Heart right ventricle (tissue), 16 donors: ENCODE data around the gene STK11. TPM values are rescaled to one million over a fixed set of nuclear protein-coding genes. Genes with fewer than 3 reads are reported as not detected.
A peak's percentile ranks its signal among the peaks of the same experiment; 100 is the strongest.

ENCODE experiments used
- ATAC-seq, 8 donors: fragments of 200-7000 bp; cut with Tn5 transposase; one replicate each; pipeline ENCODE4 v1.9.1; 2020; ENCODE audit warnings: mild to moderate bottlenecking in 8 of 8, moderate library complexity in 8 of 8, moderate number of reproducible peaks in 1 of 8
- DNase-seq, 2 donors: peaks; one replicate each; pipeline ENCODE4 v3.0.0-alpha.2; 2020
- H3K27ac ChIP-seq, 10 donors: fragments of 200-600 bp; sonication (generic) in 2 of 10; one replicate each; pipeline versions ENCODE4 v1.5.0 to v1.8.0; 2020 to 2022; ENCODE audit warnings: mild to moderate bottlenecking in 3 of 10
- H3K27me3 ChIP-seq, 7 donors: fragments of 200-600 bp; one replicate each; pipeline ENCODE4 v1.8.0; 2021 to 2022; ENCODE audit warnings: mild to moderate bottlenecking in 2 of 7
- H3K36me3 ChIP-seq, 9 donors: fragments of 200-600 bp; sonication (generic) in 1 of 9; one replicate each; pipeline versions ENCODE4 v1.5.0 to v1.8.0; 2020 to 2022; ENCODE audit warnings: mild to moderate bottlenecking in 2 of 9
- H3K4me1 ChIP-seq, 9 donors: fragments of 200-600 bp; sonication (generic) in 1 of 9; one replicate each; pipeline versions ENCODE4 v1.5.0 to v1.8.0; 2020 to 2022; ENCODE audit warnings: mild to moderate bottlenecking in 4 of 9
- H3K4me3 ChIP-seq, 10 donors: fragments of 200-600 bp; sonication (generic) in 2 of 10; one replicate each; pipeline versions ENCODE4 v1.5.0 to v1.8.0; 2020 to 2022; ENCODE audit warnings: mild to moderate bottlenecking in 7 of 10, moderate library complexity in 2 of 10
- H3K9me3 ChIP-seq, 11 donors: fragments of 200-600 bp in 10 of 11; sonication (generic) in 2 of 11; one replicate each; pipeline versions ENCODE4 v1.5.0 to v1.8.0; 2013 to 2022; ENCODE audit warnings: mild to moderate bottlenecking in 2 of 11, control low read depth in 1 of 11, moderate library complexity in 1 of 11
- WGBS, 2 donors: extraction: QIAGEN DNeasy Blood & Tissue Kit; methylation state at CpG; one replicate each; pipeline ENCODE4 v1.1.7; 2013; ENCODE audit warnings: inconsistent platforms in 1 of 2; 5-methylcytosine and 5-hydroxymethylcytosine counted together
- intact Hi-C, 10 donors: fragments of 100-400 bp; cut with DNase I; formaldehyde crosslinking; loops; one replicate each; pipeline versions ENCODE4 v1.11.1 to v1.14.2; 2022
- polyA plus RNA-seq, 2 donors: library from polyadenylated mRNA; stranded (reverse); fragments of 200-250 nt; gene quantifications; one replicate each; pipeline ENCODE4 v1.2.3, GENCODE V29; 2013
- total RNA-seq, 10 donors: library from RNA; stranded (reverse); fragmentation: NEBNext Ultra II Directional in 3 of 10; extraction: Animal tissue kit (Norgen Biotek cat#: 25700) in 3 of 10; gene quantifications; one replicate each; pipeline versions ENCODE4 v1.2.1 to v1.2.4, GENCODE V29; 2021 to 2023
- TF ChIP-seq, protein P1 (sequence below), 9 donors: fragments of 200-600 bp; sonication (generic) in 2 of 9; IDR thresholded peaks; one replicate each; pipeline versions ENCODE4 v1.5.0 to v1.8.0; 2021 to 2022; ENCODE audit warnings: antibody characterized with exemption in 9 of 9, mild to moderate bottlenecking in 5 of 9, moderate library complexity in 1 of 9
- donor health status: Arrhythmogenic right ventricular cardiomyopathy.
- donor health status: ischemic (EF 13 %, LVEDD 7.1; RV severe dilation, severe dysfunction).
- donor health status: healthy with polysubstance abuse.
- donor health status: DM: no; HTN: yes; CAD: no.
- donor health status: DM: no; HTN: no; CAD: no.
- donor health status: ischemic (EF 25% LVEDD 6.9; RV normal size, moderate dysfunction).
- donor health status: ischemic (EF 25% LVEDD 5.7; RV mildly dilated, moderate dysfunction).
- donor health status: healthy.
- donor health status: DM: yes; HTN: yes; CAD: no.
- donor health status: Ischemic cardiomyopathy.
- donor health status: ischemic (EF 35%, LVEDD 5.7; RV mildly dilated, moderate dysfunction).
- donor health status: nonischemic (EF 11% LVEDD 7.7; RV severe dilation, severe dysfunction).
- donor health status: DM: yes; HTN: yes; CAD: no.
- donor health status: PGD.
- donor health status: ischemic (EF 29% LVEDD 5.4; RV normal size, mild dysfunction).
- donor health status: nonischemic (EF 23%, LVEDD 6.1; RV moderate dilation, normal function).

Gene STK11
- total and polyA plus RNA-seq, 12 donors: 41.1 to 71.6 (median 46.6) TPM

GRCh38 chr19:1210227-1210538, 4.6 kb downstream of the STK11 start:
- DNase-seq: no peak
- TF ChIP-seq, protein P1, sequence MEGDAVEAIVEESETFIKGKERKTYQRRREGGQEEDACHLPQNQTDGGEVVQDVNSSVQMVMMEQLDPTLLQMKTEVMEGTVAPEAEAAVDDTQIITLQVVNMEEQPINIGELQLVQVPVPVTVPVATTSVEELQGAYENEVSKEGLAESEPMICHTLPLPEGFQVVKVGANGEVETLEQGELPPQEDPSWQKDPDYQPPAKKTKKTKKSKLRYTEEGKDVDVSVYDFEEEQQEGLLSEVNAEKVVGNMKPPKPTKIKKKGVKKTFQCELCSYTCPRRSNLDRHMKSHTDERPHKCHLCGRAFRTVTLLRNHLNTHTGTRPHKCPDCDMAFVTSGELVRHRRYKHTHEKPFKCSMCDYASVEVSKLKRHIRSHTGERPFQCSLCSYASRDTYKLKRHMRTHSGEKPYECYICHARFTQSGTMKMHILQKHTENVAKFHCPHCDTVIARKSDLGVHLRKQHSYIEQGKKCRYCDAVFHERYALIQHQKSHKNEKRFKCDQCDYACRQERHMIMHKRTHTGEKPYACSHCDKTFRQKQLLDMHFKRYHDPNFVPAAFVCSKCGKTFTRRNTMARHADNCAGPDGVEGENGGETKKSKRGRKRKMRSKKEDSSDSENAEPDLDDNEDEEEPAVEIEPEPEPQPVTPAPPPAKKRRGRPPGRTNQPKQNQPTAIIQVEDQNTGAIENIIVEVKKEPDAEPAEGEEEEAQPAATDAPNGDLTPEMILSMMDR (IDR thresholded peaks at IDR 0.05): no peak
- H3K4me1 ChIP-seq: peaks cover 37 to 86% (median 76%) of the 10 kb centered on the region in 9 donors

GRCh38 chr19:1211494-1212234, 6.1 kb downstream of the STK11 start:
- no peak for ATAC-seq
- TF ChIP-seq, protein P1 (IDR thresholded peaks at IDR 0.05): no peak
- Histone ChIP-seq H3K4me1 (peaks cover 45 to 99% (median 89%) of the 10 kb centered on the region in 9 donors), H3K4me3 (no peak overlapping the region), H3K27me3 (no peaks in the 10 kb centered on the region), H3K9me3 (no peaks in the 10 kb centered on the region), H3K27ac (peak overlapping the region in 3 of 10 donors; percentile 26 to 64 (median 31)), H3K36me3 (peaks cover 0 to 25% (median 6%) of the 10 kb centered on the region in 9 donors)
- 83 to 86% methylated on average over 32 to 33 of the region's 33 CpGs for WGBS, 2 donors
- intact Hi-C loops: loop anchor here in 1 of 10 donors (2.0 kb wide), 1 partner anchor 57 kb away; the partner anchor contains the start of gene CIRBP
- DNase-seq: peak in 1 of 2 donors; percentile 13

More at GRCh38 chr19:1210227-1210538, 4.6 kb downstream of the STK11 start:
- Histone ChIP-seq H3K9me3 (no peaks in the 10 kb centered on the region), H3K27me3 (no peaks in the 10 kb centered on the region), H3K27ac (peak overlapping the region in 4 of 10 donors; percentile 14 to 87 (median 40)), H3K4me3 (no peak overlapping the region), H3K36me3 (peaks cover 0 to 21% (median 6%) of the 10 kb centered on the region in 9 donors)
- 87 to 94% methylated on average over 13 of the region's 13 CpGs for WGBS, 2 donors
- no peak for ATAC-seq
- intact Hi-C loops: loop anchor here in 1 of 10 donors (2.0 kb wide), 1 partner anchor 59 kb away; the partner anchor contains the start of gene CIRBP

DNA sequence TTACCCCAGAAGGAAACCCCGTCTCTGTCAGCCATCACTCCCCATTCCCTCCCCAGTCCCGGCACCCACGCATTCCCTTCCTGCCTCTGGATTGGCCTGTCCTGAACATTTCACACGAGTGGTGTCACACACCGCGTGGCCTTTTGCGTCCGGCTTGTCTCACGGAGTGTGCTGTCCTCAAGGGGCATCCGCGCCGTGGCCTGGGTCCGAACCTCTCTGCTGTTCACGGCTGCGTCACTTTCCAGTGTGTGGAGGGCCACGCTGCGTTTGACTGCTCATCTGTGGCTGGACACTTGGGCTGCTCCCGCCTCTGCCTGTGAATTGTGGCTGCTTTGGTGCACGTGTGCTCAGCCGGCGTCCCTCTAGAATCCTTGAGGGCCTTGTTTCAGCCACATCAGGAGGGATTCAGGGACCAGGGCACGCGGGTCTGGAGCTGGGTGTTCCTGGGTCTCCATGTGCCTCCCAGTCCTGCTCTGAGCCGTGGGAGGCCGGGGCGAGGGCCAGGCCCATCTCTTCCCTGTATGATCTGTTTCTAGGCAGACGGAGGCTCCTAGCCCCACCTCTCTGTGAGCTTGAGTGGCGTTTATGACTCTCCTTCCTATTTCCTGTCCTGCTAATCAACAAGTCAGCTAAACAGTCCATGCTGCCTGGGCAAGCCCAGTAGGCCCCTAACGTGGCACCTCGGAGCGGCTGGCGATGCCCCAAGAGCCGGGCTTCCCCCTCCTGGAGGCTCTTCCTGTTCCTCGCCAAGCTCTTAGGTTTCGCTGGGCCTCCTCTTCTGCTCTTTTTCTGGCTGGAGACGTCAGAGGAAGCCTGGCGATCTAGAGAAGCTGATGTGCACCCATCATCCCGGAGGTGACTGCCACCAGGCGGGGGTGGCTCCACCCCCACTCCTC, 8.1 kb downstream of the STK11 start:
- Histone ChIP-seq H3K4me1 (peaks cover 53 to 99% (median 93%) of the 10 kb centered on the region in 9 donors), H3K9me3 (no peaks in the 10 kb centered on the region)
- intact Hi-C loops: no loop called here

More for the DNA sequence above, 8.1 kb downstream of the STK11 start:
- WGBS, 2 donors: 45 to 53% methylated on average over 39 of the region's 39 CpGs
- no peaks in the 10 kb centered on the region for H3K27me3 ChIP-seq
- H3K4me3 ChIP-seq: peak overlapping the region in 7 of 10 donors; percentile 8 to 30 (median 22)
- H3K36me3 ChIP-seq: peaks cover 0 to 29% (median 6%) of the 10 kb centered on the region in 9 donors
- TF ChIP-seq, protein P1 (IDR thresholded peaks at IDR 0.05): no peak
- peak; percentile 19 to 67 (median 62) for ATAC-seq
- H3K27ac ChIP-seq: peak overlapping the region; percentile 74 to 94 (median 92)
- peak; percentile 68 to 71 for DNase-seq
